Stimulated activated CD8-positive, alpha-beta memory T cell treated with anti-CD3 and anti-CD28 coated beads, Interleukin-7, amount 100 ng/mL, for 24 hours (primary cell): ENCODE measurements around the gene NDC1.
"Not testable (repeated sequence)": the region's sequence is repeated elsewhere in the genome, so short reads cannot be mapped to it uniquely, and the experiment has no call there.

Experiments
- DNase-seq: peaks from one replicate; pipeline ENCODE4 v3.0.0-alpha.2; 2020; ENCODE audit warnings: low read depth

Gene NDC1

DNA sequence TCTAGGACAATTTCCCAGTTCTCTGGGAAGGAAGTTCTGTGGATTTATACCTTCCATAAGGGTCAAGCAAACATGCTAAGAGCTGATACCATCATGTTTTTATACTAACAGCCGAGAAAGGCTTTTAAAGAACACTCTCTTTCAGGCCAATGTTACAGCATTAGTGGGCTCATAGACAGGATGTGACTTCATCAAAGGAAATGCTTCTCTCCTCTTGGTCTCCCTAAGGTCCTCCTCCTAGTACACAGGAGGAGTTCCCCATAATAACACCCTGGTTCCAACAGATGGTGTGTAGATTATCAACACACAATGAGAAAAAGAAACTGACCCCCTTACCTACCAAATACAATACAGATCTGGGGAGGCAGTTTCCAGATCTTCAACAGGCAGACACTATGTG lies 72.4 kb downstream of the NDC1 start:
- no peak for DNase-seq

DNA sequence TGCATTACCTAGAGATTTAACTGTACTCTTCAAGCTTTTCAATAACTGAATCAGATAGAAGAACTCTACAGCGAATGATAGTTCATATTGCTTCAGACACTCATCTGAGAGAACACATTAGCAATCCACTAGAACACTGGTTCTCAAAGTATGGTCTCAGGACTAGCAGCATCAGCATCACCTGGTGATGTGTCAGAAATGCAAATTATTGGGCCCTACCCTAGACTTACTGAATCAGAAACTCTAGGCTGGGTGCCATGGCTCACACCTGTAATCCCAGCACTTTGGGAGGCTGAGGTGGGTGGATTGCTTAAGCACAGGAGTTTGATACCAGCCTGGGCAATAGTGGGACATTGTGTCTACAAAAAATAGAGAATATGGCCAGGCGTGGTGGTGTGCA lies 74.2 kb downstream of the NDC1 start:
- DNase-seq = no peak

DNA sequence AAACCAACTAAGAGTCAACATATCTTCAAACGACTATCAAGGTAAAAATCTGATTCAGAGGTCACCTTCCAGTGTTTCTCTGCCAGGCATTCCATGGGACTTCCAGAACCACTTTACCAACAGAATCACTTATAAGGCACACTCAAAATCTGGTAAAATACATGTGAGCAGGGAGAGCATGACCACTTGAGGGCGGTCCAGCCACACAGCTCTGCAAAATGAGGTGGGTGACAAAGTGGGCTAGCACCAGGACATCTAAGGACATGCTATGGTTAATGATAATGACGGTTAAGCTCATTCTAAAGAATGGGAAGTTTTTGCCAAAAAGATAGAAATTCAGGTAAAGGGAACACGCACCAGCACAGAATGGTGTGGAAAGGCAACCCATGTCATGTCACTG lies 74.6 kb downstream of the NDC1 start:
- no peak for DNase-seq

DNA sequence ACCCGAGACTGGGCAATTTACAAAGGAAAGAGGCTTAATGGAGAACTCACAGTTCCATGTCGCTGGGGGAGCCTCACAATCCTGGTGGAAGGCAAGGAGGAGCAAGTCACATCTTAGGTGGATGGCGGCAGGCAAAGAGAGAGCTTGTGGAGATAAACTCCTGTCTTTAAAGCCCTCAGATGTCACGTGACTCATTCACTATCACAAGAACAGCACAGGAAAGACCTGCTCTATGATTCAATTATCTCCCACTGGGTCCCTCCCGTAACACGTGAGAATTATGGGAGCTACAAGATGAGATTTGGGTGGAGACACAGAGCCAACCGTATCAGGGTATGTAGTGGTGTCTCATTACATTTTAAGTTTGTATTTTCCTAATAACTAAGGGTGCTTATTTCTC lies 77.6 kb downstream of the NDC1 start:
- not testable (repeated sequence) for DNase-seq

DNA sequence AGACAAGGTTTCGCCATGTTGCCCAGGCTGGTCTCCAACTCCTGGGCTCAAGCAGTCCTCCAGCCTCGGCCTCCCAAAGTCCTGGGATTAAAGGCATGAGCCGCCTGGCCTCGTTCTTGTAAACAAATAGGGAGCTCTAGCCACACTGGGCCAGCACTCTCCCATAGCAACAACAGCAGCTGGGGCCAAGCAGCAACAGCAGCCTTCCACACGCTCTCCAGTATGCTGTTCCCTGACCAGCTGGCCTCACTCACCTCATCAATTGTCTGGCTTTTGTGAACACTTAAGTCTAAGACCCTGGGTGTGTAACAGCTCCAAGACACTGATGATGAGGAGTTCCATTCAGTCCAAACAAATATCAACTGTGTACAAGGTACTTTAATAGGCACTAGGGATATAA lies 82.2 kb downstream of the NDC1 start:
- no peak for DNase-seq

DNA sequence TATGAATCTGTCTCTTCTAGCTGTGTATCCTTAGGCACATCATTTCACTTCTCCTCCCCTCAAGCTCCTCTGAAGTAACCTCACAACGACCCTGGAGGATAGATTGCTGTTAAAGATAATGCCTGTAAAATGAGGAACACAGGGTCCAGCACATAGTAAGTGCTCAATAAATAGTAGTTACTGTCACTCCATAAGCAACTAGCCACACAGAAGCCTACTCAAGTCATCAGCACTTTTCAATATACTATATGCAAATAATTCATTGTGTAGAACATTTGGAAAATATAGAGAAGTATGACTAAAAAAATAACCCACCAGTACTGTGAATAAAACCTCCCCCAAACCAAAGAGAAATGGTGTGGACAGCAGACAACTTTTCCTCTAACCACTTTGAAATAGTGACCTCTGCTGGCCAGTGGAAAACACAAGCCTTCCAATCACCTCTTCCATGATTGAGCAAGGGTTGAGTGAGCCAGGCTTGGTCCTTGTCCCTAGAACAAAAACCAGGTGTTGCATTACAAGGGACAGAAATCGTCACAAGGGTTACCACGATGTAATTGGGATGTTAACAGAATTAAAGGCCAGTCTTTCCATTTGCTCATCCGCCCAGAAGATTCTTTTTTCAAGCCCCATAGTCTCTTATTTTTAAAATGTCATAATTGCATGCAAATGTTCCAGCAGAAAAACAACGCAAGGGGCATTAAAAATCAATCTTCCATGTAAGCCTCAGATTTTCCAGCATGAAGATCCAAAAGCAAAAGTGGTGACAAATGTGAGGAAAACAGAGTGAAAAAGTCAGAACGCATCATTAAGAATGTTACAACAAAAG lies 83.4 kb downstream of the NDC1 start:
- DNase-seq = no peak

DNA sequence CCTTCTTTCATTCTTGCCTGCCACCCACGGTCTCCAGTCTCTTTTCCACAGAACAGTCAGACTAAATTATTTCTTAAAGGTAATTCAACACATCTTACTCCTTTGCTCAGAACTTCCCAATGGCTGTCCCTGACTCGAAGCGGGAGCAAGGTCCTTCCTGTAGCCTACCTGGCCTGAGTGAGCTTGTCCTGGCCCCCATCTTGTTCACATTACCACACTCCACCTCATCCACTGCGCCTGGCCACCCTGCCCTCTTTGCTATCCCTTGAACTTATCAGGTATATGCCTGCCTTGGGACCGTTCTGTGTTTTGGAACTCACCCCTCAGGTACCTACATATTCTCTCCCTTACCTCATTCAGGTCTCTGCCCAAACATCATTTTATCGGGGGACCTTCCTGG lies 85.8 kb downstream of the NDC1 start:
- no peak for DNase-seq

DNA sequence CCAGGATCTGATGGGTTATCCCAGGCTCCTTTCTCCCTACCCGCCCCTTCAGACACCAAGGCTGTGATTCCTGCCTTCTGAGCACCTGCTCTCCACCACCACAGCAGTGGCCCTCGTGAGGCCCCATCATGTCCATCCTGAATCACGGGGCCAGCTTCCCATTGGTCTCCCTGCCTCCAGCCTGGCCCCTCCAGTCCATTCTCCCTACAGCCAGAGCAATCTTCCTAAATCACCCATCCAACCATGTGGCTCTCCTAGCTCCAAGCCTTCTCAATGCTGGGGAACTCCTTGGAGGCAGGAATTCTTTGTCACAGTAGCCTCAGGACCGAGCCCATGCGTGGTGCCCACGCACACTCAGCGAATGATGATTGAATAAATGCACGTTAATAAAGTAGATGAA lies 90.3 kb downstream of the NDC1 start:
- DNase-seq = no peak

DNA sequence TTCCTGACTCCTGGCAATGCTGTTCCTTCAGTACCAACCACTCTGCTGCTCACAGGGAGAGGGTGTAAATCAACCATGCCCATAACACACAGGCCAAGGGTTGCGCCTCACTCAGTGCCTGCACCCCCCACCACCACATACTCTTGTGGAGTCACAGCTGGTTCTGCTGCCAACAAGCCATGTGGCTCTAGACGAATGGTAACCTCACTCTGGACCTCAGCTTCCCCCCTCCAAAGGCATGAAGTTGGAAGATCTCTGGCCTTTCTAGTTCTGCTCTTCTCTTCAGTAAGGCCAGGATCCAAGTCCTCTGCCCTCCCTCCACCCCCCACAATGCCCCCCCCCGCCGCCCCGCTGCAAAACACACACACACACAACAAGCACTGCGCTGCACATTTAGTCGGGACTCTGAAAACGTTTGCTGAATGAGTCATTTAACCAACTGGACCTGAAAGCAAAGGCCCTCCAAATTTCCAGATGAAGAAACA lies 97.4 kb downstream of the NDC1 start:
- DNase-seq = no peak

DNA sequence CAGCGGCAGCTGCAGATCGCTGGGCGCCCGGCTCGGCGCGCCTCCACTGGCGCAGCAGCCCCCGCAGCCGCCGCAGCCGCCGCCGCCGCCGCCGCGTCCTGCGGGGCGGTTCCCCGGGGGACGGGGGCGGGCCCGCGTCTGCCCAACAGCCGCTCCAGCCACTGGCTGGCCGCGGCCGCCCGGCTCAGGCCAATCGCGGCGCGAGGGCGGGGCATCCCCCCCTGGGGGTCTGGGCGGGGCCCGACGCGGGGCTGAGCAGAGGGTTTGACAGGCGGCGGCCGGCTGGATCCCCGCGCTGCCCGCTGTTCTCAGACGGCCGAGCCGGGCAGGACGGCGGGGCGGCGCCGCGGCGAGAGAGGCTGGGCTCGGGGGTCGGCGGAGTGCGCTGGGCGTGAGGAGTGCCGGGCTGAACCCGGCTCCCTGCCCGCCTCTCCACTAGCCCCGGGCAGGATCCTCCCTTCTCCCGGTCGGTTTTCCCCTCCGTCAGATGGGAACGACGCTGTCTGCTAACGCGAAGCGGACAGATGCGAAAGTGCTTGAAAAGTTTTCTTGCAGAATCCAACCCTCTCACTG lies 98.9 kb downstream of the NDC1 start, which contains the start of gene GLIS1:
Gene GLIS1, minus strand, starts transcription at position 56 of the 573 bp plus-strand sequence. CDS start 1,100 bp downstream, outside the sequence.
- peak; percentile 33 for DNase-seq

DNA sequence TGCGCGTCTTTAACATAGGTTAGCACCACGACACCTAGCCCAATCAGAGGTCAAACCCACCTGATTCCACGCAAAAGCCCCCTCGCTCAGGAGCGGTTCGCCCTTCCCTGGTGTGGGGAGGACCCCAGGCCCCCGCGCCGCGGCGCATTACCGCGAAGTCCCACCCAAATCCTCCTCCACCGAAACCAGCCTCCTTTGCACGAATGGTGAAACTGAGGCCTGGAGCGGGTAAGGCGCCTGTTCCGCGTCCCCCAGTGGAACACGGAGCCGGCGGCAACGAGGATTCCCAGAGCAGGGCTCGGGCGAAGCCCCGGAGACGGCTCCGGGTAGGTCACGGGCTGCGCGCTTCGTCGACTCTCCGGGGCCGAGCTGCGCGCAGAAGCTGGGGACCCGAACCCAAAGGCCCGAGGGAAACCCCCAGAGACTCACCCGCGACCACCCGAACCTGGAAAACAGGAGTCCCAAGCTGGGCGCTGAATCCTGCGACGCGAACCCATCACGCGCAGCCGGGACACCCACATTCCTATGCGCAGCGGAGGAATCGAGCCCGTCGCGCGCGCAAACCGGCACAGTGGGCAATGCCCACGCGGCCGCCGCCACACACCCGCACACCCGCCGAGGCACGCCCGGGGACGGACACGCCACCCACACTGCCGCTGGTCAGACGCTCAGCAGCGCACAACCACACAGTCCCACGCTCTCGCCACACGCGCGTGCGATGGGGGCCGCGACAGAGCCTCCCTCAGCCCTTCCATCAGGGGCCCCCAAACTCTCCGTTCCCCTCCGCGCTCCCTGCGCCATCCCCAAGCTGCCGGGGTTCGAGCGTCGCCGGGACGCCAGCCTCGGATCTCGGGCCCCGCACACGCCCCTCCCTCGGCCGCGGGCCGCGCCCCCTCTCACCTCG lies 99.6 kb downstream of the NDC1 start:
- DNase-seq = no peak

DNA sequence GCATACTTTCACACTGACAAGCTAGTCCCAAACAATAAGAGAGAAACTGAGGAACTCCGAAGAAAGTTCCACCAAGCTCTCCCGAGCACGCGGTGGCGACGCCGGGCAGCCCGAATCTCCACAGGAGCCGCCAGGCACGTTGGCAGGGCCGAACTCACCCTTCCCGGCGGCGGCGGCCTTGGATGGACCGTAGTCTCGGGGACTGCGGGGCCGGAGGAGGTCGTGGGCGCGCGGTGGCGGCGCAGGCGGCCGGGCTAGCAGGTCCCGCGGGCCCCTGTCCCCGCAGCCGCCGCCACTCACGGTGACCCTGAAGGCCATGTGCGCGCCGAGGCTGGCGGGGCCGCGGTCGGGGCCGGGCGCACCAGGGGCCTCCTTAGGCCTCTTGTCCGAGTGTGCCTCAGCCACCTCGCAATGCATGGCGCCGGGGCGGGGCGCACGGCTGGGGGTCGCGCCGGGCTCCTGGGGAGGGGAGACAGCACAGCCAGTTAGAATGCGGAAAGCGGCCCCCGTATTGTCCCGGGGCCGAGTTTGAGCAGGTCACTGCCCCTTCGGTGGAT lies 100.4 kb downstream of the NDC1 start:
- no peak for DNase-seq

DNA sequence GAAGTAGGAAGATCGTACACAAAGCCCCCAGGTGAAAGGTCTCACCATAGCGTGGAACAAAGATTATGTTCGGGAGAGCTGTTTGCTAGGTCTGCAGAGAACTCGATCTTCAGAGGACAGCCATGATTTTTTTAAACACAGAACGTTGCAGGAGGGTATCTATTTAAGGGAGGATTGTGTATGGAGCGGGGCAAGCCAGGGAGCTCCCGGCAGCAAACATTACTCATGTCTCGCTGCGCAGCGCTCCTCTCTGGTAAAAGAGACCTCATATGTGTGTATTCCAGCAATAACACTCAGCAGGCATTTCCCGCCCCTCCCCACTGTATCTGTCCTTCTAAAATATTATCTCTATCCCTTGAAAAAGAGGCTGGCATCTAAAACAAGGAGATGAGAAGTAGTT lies 101.8 kb downstream of the NDC1 start:
- no peak for DNase-seq

DNA sequence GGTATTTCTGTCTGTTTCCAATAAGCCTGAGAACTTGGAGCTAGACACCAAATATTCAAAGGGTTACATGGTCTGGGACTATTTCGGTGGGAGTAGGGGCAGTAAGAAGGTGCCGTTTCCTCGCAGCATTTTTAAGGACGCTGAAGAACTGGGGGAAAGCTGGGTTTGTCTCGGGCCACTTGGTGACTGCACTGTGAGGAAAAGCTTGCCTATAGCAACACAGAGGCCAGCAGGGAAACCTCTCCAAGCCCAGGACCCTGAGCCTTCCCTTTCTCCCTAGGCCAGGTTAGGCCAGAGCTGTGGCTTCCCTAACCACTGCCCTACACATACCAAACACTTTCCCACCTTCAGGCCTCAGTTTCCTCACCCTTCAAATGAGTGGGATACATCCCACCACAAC lies 102.4 kb downstream of the NDC1 start:
- DNase-seq = no peak

DNA sequence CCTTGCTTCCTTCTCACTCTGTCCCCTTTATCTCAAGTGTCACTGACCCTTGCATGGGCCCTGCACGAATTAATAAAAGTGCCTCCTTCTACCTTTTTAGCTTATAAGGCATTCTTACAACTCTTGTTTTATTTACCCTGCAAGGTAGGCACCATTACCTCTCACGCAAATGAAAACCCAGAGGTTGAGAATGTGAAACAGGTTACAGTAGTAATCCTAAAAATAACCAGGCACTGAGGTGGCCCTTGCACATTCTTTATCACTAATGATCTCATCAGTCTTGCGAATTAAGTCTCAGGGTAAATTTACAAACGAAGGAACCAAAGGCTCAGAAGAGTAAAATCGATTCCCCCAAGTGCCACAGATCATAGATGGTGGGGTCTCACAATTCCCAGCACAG lies 102.8 kb downstream of the NDC1 start:
- no peak for DNase-seq

DNA sequence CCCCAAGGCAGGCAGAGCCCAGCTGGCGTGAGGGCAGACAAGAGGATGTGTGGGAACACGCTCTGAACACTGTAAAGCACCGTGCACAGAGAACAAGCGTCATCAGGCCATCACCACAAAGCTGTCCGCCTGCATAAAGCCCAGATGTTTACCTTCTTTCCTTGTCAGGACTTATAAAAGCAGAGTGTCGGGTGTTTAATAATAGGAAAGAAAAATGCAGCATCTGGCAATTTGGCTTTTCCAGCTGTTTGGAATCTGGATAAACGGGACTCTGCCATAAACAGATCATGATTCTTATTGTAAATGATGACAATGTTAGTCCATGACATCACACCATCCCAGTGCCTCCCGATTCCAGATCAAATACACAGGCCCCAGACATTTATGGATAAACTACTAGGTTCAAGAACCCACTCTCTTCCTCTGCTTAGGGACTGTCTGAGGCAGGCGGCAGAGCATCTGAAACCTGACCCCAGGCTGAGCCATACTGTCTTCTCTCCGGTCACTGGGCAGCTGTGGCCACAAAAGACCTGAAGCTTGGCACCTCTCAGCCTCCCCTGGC lies 103.4 kb downstream of the NDC1 start:
- no peak for DNase-seq

DNA sequence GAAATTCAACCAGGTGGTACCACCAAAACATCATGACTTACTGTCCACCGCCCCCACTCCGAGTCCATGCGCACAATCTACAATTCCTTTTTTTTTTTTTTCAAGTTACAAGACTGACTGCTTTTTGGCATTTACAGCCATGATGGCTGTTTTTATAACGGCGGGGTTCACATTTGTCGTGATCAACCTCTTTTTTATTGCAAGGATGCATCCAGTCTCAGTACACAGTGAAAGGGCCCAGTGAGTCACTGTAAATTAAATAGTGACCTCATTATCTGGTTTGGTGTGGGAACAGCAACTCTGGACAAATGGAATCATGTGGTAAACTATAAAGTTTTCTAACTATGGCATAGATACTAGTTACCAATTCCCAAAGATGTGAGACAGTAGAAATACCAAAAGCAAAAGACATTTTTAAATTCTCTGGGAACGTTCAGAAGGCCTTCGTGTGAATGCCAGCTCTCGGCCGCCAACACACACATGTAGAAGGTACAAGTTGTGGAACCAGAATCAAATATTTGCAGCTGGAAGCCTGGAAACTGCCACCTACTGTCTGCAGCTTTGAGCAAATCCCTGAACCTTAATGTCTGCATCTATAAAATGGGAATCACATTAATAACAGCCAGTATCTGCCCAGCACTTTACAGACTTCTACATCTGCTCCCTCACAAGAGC lies 104.0 kb downstream of the NDC1 start:
- no peak for DNase-seq

DNA sequence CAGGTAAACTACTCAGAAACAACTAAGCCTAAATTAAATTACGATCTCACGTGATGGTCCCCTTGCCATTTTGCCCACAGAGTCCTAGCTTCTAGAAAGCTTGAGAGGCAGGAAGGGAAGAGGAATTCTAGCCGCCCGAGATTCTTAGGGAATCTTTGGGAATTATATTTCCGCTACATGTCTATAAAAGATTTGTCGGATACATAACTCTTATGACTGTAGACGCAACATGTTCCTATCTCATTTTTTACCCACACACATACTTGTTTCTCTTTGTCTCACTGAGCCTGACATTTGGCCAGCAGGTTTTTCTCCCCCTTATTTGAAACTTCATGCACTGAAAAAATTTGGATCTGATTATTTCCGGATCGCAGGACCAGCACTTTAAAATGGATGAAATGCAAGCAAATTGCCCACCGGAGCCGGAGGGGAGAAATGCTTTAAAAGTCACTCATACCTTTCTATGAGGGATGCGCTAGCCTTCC lies 104.6 kb downstream of the NDC1 start:
- DNase-seq = no peak

DNA sequence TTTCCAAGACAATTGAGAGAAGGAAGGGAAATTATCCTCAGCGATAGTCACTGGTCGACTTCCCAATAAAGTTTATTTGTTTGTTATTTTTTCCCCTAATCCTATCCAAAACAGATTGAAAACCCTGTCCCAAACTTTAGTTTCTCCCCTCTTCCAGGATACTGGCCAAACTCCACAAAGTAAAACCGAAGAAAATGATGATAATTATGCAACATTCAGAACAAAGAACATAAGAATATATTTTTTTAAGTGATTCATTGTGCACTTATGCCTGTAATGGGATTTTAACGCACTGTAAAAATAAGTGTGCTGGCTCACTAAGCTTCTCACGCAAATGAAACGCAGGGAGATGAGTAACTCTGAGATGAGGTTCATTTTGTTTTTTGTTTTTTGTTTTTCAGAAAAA lies 105.2 kb downstream of the NDC1 start:
- DNase-seq = no peak

DNA sequence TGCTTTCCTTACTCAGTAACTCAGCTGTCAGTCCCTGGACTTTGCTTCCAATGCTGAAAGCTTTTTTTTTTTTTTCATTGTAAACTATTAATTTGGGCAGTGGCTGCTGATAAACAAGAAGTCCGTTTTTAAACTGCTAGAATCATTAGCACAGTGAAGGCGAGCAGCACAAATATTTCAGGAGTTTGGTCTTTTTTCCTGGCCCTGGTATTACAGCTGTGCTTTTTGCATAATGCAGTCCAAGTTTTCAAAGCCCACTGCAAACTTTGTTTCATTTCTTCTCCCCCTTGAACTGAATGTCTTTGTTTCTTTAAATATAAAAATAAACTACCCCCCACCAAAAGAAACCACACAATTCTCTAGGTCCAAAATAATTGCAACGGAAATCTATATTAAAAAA lies 105.7 kb downstream of the NDC1 start:
- no peak for DNase-seq

DNA sequence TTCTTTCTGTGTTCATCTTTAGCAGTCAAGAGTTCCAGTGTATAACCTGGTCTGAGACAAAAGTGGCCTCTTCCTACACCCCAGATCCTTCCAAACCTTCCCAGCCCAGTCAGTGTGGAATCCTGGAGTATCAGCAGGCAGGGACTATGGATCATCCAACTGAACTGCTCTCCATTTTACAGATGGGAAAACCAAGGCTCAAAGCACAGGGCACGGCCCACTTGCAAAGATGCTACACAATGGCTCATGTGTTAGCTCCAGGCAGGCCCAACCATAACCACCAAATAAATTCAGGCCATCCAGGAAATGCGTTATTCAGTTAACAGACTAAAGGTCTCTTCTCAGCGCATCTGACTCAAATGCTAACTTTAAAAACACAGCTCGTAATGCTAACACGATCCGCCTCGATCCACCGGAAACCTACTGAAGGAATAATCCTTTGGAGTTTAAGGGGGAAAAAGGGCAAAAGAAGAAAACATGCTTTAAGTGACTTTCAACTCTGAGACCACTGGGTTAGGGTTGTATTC lies 106.3 kb downstream of the NDC1 start:
- no peak for DNase-seq
